NB4 (cell line): ENCODE measurements around the gene PCCA.

Experiments
- MYC ChIP-seq: IDR thresholded peaks from 2 replicates; pipeline ENCODE4 v1.6.1; 2011; ENCODE audit warnings: low read depth, low read length
- POLR2A ChIP-seq: IDR thresholded peaks from 2 replicates; pipeline ENCODE4 v1.6.1; 2011; ENCODE audit warnings: mild to moderate bottlenecking; ENCODE audit not compliant: insufficient read length; ENCODE audit errors: extremely low read depth
- TF ChIP-seq, protein P1 (sequence below): IDR thresholded peaks from one replicate; pipeline ENCODE4 v1.5.1; 2012; ENCODE audit warnings: low read depth, low read length
- TF ChIP-seq, protein P2 (sequence below): IDR thresholded peaks from 2 replicates; pipeline ENCODE4 v1.6.1; 2011; ENCODE audit warnings: low read depth, low read length

DNA sequence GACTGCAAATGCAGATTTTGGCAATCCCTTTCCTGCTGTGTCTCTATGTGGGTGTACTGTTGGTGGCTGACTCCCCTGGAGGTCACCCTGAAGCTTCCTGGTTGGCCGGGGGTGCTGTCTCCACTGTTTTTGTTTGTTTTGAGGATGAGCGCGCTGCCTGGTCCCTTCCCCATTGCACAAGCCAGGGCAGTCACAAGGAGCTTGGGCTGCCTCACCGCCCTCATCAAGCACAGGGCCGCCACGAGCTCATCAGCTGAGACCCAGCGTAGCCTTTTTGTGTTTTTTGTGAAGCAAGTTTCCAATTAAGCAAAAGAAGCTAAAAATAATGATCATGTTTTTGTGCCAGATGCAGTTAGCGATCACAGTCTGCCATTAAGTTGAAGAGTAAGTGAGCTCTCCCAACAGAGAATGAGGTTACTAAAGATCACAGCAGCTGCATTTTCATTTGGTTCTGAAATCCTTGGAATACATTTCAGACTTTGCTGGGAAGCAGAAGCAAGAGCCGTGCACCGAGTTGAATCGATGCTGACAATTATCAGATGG, 441.8 kb downstream of the PCCA start:
- TF ChIP-seq, protein P1, sequence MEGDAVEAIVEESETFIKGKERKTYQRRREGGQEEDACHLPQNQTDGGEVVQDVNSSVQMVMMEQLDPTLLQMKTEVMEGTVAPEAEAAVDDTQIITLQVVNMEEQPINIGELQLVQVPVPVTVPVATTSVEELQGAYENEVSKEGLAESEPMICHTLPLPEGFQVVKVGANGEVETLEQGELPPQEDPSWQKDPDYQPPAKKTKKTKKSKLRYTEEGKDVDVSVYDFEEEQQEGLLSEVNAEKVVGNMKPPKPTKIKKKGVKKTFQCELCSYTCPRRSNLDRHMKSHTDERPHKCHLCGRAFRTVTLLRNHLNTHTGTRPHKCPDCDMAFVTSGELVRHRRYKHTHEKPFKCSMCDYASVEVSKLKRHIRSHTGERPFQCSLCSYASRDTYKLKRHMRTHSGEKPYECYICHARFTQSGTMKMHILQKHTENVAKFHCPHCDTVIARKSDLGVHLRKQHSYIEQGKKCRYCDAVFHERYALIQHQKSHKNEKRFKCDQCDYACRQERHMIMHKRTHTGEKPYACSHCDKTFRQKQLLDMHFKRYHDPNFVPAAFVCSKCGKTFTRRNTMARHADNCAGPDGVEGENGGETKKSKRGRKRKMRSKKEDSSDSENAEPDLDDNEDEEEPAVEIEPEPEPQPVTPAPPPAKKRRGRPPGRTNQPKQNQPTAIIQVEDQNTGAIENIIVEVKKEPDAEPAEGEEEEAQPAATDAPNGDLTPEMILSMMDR = no peak
- TF ChIP-seq POLR2A (no peak), MYC (no peak)
- TF ChIP-seq, protein P2, sequence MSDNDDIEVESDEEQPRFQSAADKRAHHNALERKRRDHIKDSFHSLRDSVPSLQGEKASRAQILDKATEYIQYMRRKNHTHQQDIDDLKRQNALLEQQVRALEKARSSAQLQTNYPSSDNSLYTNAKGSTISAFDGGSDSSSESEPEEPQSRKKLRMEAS = no peak
